Right lobe of liver (tissue), 6 donors: ENCODE data around the gene EIPR1. TPM values are rescaled to one million over a fixed set of nuclear protein-coding genes. Genes with fewer than 3 reads are reported as not detected.

Source experiments
- ATAC-seq, 4 donors: fragments of 200-7000 bp; cut with Tn5 transposase; one replicate each; pipeline ENCODE4 v1.9.1; 2020; ENCODE audit warnings: mild to moderate bottlenecking in 4 of 4, moderate library complexity in 4 of 4
- DNase-seq, 3 donors: peaks; one replicate each; pipeline ENCODE4 v3.0.0-alpha.2; 2020
- H3K27ac ChIP-seq, 3 donors: fragments of 200-600 bp; one replicate each; pipeline ENCODE4 v1.8.0; 2022
- H3K27me3 ChIP-seq, 2 donors: fragments of 200-600 bp; one replicate each; pipeline ENCODE4 v1.8.0; 2022
- H3K36me3 ChIP-seq, 4 donors: fragments of 200-600 bp; sonication (generic) in 1 of 4; one replicate each; pipeline versions ENCODE4 v1.5.1 to v1.8.0; 2017 to 2022; ENCODE audit warnings: control low read depth in 1 of 4
- H3K4me1 ChIP-seq, 4 donors: fragments of 200-600 bp; sonication (generic) in 1 of 4; one replicate each; pipeline versions ENCODE4 v1.5.1 to v1.8.0; 2017 to 2022; ENCODE audit warnings: control low read depth in 1 of 4
- H3K4me3 ChIP-seq, 3 donors: fragments of 200-600 bp; one replicate each; pipeline ENCODE4 v1.8.0; 2022
- H3K9me3 ChIP-seq, 4 donors: fragments of 200-600 bp; sonication (generic) in 1 of 4; one replicate each; pipeline versions ENCODE4 v1.5.1 to v1.8.0; 2017 to 2022; ENCODE audit warnings: control low read depth in 1 of 4
- CTCF ChIP-seq, 4 donors: fragments of 200-600 bp in 3 of 4; fragments of 450-650 bp in 1 of 4; IDR thresholded peaks; one replicate each; pipeline versions ENCODE4 v1.5.1 to v1.8.0; 2016 to 2022; ENCODE audit warnings: antibody characterized with exemption in 4 of 4, mild to moderate bottlenecking in 2 of 4
- POLR2A ChIP-seq: fragments of 450-650 bp; IDR thresholded peaks from one replicate; pipeline ENCODE4 v1.6.1; 2017; ENCODE audit warnings: antibody characterized with exemption, mild to moderate bottlenecking
- WGBS: methylation state at CpG from one replicate; pipeline ENCODE4 v1.1.6; 2018; ENCODE audit warnings: low coverage, low lambda C conversion rate; ENCODE audit not compliant: insufficient coverage; ENCODE audit errors: missing lambda C conversion rate; 5-methylcytosine and 5-hydroxymethylcytosine counted together
- intact Hi-C, 2 donors: fragments of 100-400 bp; cut with DNase I; formaldehyde crosslinking; loops; one replicate each; pipeline versions ENCODE4 v1.11.2 to v1.14.1; 2022
- total RNA-seq, 6 experiments: library from RNA; depleted of rRNA in 2 of 6; stranded (reverse); fragments of >200 nt in 2 of 6; fragmentation: NEBNext Ultra II Directional in 3 of 6; extraction: Animal tissue kit (Norgen Biotek cat#: 25700) in 3 of 6; gene quantifications; one replicate each; pipeline versions ENCODE4 v1.1.0 to v1.2.4, GENCODE V29; 2016 to 2023
- donor health status: DM: no; HTN: yes; CAD: no.
- donor health status: DM: no; HTN: no; CAD: no.
- donor health status: DM: no; HTN: no; CAD: no.
- donor health status: DM: no; HTN: yes; CAD: no.
- donor health status: DM: no; HTN: yes; CAD: no.

The EIPR1 gene
- total RNA-seq, 6 experiments from 2014 or later: 6.8 to 40.6 (median 11.6) TPM

GRCh38 chr2:3229221-3229620 is 148.4 kb downstream of the EIPR1 start:
- ATAC-seq: no peak
- WGBS: 95% methylated on average over 3 of the region's 3 CpGs
- no peak for DNase-seq
- TF ChIP-seq CTCF (IDR thresholded peaks at IDR 0.05) (no peak), POLR2A (no peak)
- Histone ChIP-seq H3K9me3 (no peaks in the 10 kb centered on the region), H3K27ac (no peak overlapping the region), H3K36me3 (no peaks in the 10 kb centered on the region), H3K27me3 (no peaks in the 10 kb centered on the region), H3K4me3 (no peak overlapping the region), H3K4me1 (no peaks in the 10 kb centered on the region)
- intact Hi-C loops: no loop called here

- H3K9me3 ChIP-seq: no peaks in the 10 kb centered on the region
- TF ChIP-seq CTCF (IDR thresholded peaks at IDR 0.05) (no peak), POLR2A (no peak)
- ATAC-seq: no peak
- no peak for DNase-seq
- no peaks in the 10 kb centered on the region for H3K36me3 ChIP-seq
- 85% methylated on average over 8 of the region's 9 CpGs for WGBS
- H3K27ac ChIP-seq: no peak overlapping the region
- H3K27me3 ChIP-seq: no peaks in the 10 kb centered on the region
- H3K4me3 ChIP-seq: no peak overlapping the region
- no peaks in the 10 kb centered on the region for H3K4me1 ChIP-seq
- intact Hi-C loops: no loop called here
Measured at GRCh38 chr2:3224681-3225080, 152.9 kb downstream of the EIPR1 start.

- Histone ChIP-seq H3K36me3 (no peaks in the 10 kb centered on the region), H3K27me3 (no peaks in the 10 kb centered on the region), H3K4me3 (no peak overlapping the region), H3K27ac (no peak overlapping the region), H3K9me3 (no peaks in the 10 kb centered on the region), H3K4me1 (no peaks in the 10 kb centered on the region)
- intact Hi-C loops: no loop called here
- peak; percentile 35 to 75 (median 44) for ATAC-seq
- DNase-seq: peak in 1 of 3 donors; percentile 39
- TF ChIP-seq CTCF (IDR thresholded peaks at IDR 0.05) (no peak), POLR2A (no peak)
- 54% methylated on average over 12 of the region's 18 CpGs for WGBS
Measured at GRCh38 chr2:3223080-3223923, 154.3 kb downstream of the EIPR1 start.

GRCh38 chr2:3222636-3223035 is 155.0 kb downstream of the EIPR1 start:
- no peak overlapping the region for H3K27ac ChIP-seq
- no peak overlapping the region for H3K4me3 ChIP-seq
- H3K27me3 ChIP-seq: no peaks in the 10 kb centered on the region
- no peaks in the 10 kb centered on the region for H3K4me1 ChIP-seq
- DNase-seq: peak in 1 of 3 donors; percentile 4
- peak in 1 of 4 donors; percentile 10 for ATAC-seq
- intact Hi-C loops: no loop called here
- 88% methylated on average over 9 of the region's 9 CpGs for WGBS
- no peaks in the 10 kb centered on the region for H3K36me3 ChIP-seq
- TF ChIP-seq POLR2A: no peak
- TF ChIP-seq CTCF (IDR thresholded peaks at IDR 0.05): no peak
- no peaks in the 10 kb centered on the region for H3K9me3 ChIP-seq
